ENCODE results near the gene PGC. TPM values are rescaled to one million over a fixed set of nuclear protein-coding genes. Genes with fewer than 3 reads are reported as not detected.

PGC gene
- polyA plus RNA-seq, 1 of the 3 experiments (the other 2 are of a cell fraction): not detected

GRCh38 chr6:41796474-41796873 lies 49.3 kb upstream of the PGC start:
- no peak for TF ChIP-seq FOXM1 (IDR thresholded peaks at IDR 0.05; ENCODE audit: low read depth)
- TF ChIP-seq CHD2 (IDR thresholded peaks at IDR 0.05; ENCODE audit: low read length, partially characterized antibody): no peak
- no peak for TF ChIP-seq USF1 (IDR thresholded peaks at IDR 0.05; ENCODE audit: borderline replicate concordance, low read depth)
- no peak for TF ChIP-seq FOXJ3 (CRISPR knock-in tag; IDR thresholded peaks at IDR 0.05)
- no peak for TF ChIP-seq TEAD4 (IDR thresholded peaks at IDR 0.05; ENCODE audit: borderline replicate concordance, insufficient read depth)
- TF ChIP-seq GABPA (IDR thresholded peaks at IDR 0.05; ENCODE audit: low read depth): no peak
- TF ChIP-seq SIN3A (IDR thresholded peaks at IDR 0.05; ENCODE audit: borderline replicate concordance, low read depth, low read length): no peak
- no peak for TF ChIP-seq PBX3 (IDR thresholded peaks at IDR 0.05)
- no peak for TF ChIP-seq SMC3 (IDR thresholded peaks at IDR 0.05; ENCODE audit: low read depth, low read length)
- no peak for TF ChIP-seq RCOR1 (IDR thresholded peaks at IDR 0.05; ENCODE audit: low read length)
- no peak for TF ChIP-seq POLR2AphosphoS5 (IDR thresholded peaks at IDR 0.05; ENCODE audit: low read depth, low read length)
- H3K4me3 ChIP-seq (ENCODE audit: low read depth in 2 of 2, low read length in 1 of 2): no peak overlapping the region
- H4K20me1 ChIP-seq (ENCODE audit: insufficient read depth): no peaks in the 10 kb centered on the region
- H3K9me3 ChIP-seq: no peaks in the 10 kb centered on the region
- H2AFZ ChIP-seq (ENCODE audit: low read depth): no peak overlapping the region
- H3K27ac ChIP-seq (ENCODE audit: low read depth in 2 of 2, low read length in 1 of 2): no peak overlapping the region
- 79% methylated on average over 2 of the region's 2 CpGs for WGBS (ENCODE audit: low lambda C conversion rate)
- H3K36me3 ChIP-seq (replicated peaks in 1 of 2; ENCODE audit: control insufficient read depth in 1 of 2, insufficient read depth in 2 of 2, low read length in 1 of 2): peaks cover 5 to 47% of the 10 kb centered on the region in 2 experiments
- no peaks in the 10 kb centered on the region for H3K4me1 ChIP-seq (ENCODE audit: control insufficient read depth in 1 of 2, insufficient read depth in 2 of 2, low read depth in 1 of 2, low read length in 1 of 2)
- H3K27me3 ChIP-seq (ENCODE audit: insufficient read depth): no peaks in the 10 kb centered on the region
- no peak overlapping the region for H3K9ac ChIP-seq
- no peaks in the 10 kb centered on the region for H3K9me2 ChIP-seq
- H3K79me2 ChIP-seq (ENCODE audit: insufficient read depth): no peaks in the 10 kb centered on the region
- POLR2A ChIA-PET: no interaction called here
- H3K4me2 ChIP-seq: no peak overlapping the region
- DNase-seq: no peak
- H3F3A ChIP-seq (replicated peaks; ENCODE audit: insufficient read depth): peaks cover 21% of the 10 kb centered on the region
- CTCF ChIA-PET: interaction anchor here (1.0 to 2.2 kb wide), 4 partner anchors 9 to 429 kb away, joined by 3 to 12 read pairs (median 4); partner anchors contain the start of gene TOMM6

GRCh38 chr6:41791984-41792383 lies 44.8 kb upstream of the PGC start:
- peaks cover 31 to 66% of the 10 kb centered on the region in 2 experiments for H3K36me3 ChIP-seq (replicated peaks in 1 of 2; ENCODE audit: control insufficient read depth in 1 of 2, insufficient read depth in 2 of 2, low read length in 1 of 2)
- TF ChIP-seq JUND (IDR thresholded peaks at IDR 0.05) (no peak), GABPA (IDR thresholded peaks at IDR 0.05; ENCODE audit: low read depth) (no peak), MAX (IDR thresholded peaks at IDR 0.05; ENCODE audit: low read depth) (no peak), NFIC (IDR thresholded peaks at IDR 0.05; ENCODE audit: borderline replicate concordance) (no peak), RFX5 (IDR thresholded peaks at IDR 0.05; ENCODE audit: low read length) (no peak), TAF1 (IDR thresholded peaks at IDR 0.05; ENCODE audit: borderline replicate concordance, low read depth, low read length) (no peak), RAD21 (IDR thresholded peaks at IDR 0.05; ENCODE audit: low read length) (no peak), CHD2 (IDR thresholded peaks at IDR 0.05; ENCODE audit: low read length, partially characterized antibody) (no peak), FOXM1 (IDR thresholded peaks at IDR 0.05; ENCODE audit: low read depth) (no peak), USF1 (IDR thresholded peaks at IDR 0.05; ENCODE audit: borderline replicate concordance, low read depth) (no peak)
- H3K9me3 ChIP-seq: no peaks in the 10 kb centered on the region
- H3K4me3 ChIP-seq (ENCODE audit: low read depth in 2 of 2, low read length in 1 of 2): no peak overlapping the region
- no peaks in the 10 kb centered on the region for H3K27me3 ChIP-seq (ENCODE audit: insufficient read depth)
- peaks cover 37% of the 10 kb centered on the region for H3F3A ChIP-seq (replicated peaks; ENCODE audit: insufficient read depth)
- H4K20me1 ChIP-seq (ENCODE audit: insufficient read depth): no peaks in the 10 kb centered on the region
- no peak overlapping the region for H3K4me2 ChIP-seq
- no peak overlapping the region for H3K9ac ChIP-seq
- no peak for DNase-seq
- 0 out of 4 replicates have a peak overlapping the region, but pooled peaks of 1 of the 2 experiments have one; percentile 1 for H3K27ac ChIP-seq (ENCODE audit: low read depth in 2 of 2, low read length in 1 of 2)
- POLR2A ChIA-PET: interaction anchor here (0.7 kb wide), 1 partner anchor 10 kb away, joined by 3 read pairs; no protein-coding TSS in a partner anchor
- no peaks in the 10 kb centered on the region for H3K9me2 ChIP-seq
- peaks cover 26% of the 10 kb centered on the region for H3K79me2 ChIP-seq (ENCODE audit: insufficient read depth)
- peaks cover 8 to 9% of the 10 kb centered on the region in 2 experiments; a peak in 2 of 4 replicates for H3K4me1 ChIP-seq (ENCODE audit: control insufficient read depth in 1 of 2, insufficient read depth in 2 of 2, low read depth in 1 of 2, low read length in 1 of 2)
- CTCF ChIA-PET: interaction anchor here (1.1 to 2.2 kb wide), 3 partner anchors 9 to 190 kb away, joined by 3 to 10 read pairs (median 3); no protein-coding TSS in a partner anchor
- H2AFZ ChIP-seq (ENCODE audit: low read depth): no peak overlapping the region
- 92% methylated on average over 4 of the region's 4 CpGs for WGBS (ENCODE audit: low lambda C conversion rate)
